Measurements from ENCODE around the gene CCBE1.

The CCBE1 gene

GRCh38 chr18:59597049-59597448 lies 100.2 kb downstream of the CCBE1 start:
- Histone ChIP-seq H3K27me3 (ENCODE audit: control insufficient read depth, insufficient read depth, low read length) (no peaks in the 10 kb centered on the region), H3K9ac (ENCODE audit: low read depth, low read length) (no peak overlapping the region), H3K27ac (ENCODE audit: low read depth, low read length) (no peak overlapping the region), H3K9me3 (ENCODE audit: control insufficient read depth, insufficient read depth, low read length) (no peaks in the 10 kb centered on the region), H3K4me3 (ENCODE audit: low read depth, low read length) (no peak overlapping the region), H3K4me1 (ENCODE audit: control insufficient read depth, insufficient read depth, low read length) (no peaks in the 10 kb centered on the region), H3K36me3 (ENCODE audit: control insufficient read depth, insufficient read depth, low read length) (no peaks in the 10 kb centered on the region)

- Histone ChIP-seq H3K9me3 (ENCODE audit: control insufficient read depth, insufficient read depth, low read length) (no peaks in the 10 kb centered on the region), H3K4me3 (ENCODE audit: low read depth, low read length) (no peak overlapping the region), H3K9ac (ENCODE audit: low read depth, low read length) (no peak overlapping the region), H3K4me1 (ENCODE audit: control insufficient read depth, insufficient read depth, low read length) (no peaks in the 10 kb centered on the region), H3K27ac (ENCODE audit: low read depth, low read length) (no peak overlapping the region), H3K36me3 (ENCODE audit: control insufficient read depth, insufficient read depth, low read length) (no peaks in the 10 kb centered on the region), H3K27me3 (ENCODE audit: control insufficient read depth, insufficient read depth, low read length) (no peaks in the 10 kb centered on the region)
Observed at GRCh38 chr18:59593291-59593717, 103.9 kb downstream of the CCBE1 start.

GRCh38 chr18:59592624-59593023 lies 104.6 kb downstream of the CCBE1 start:
- Histone ChIP-seq H3K27me3 (ENCODE audit: control insufficient read depth, insufficient read depth, low read length) (no peaks in the 10 kb centered on the region), H3K4me3 (ENCODE audit: low read depth, low read length) (no peak overlapping the region), H3K9me3 (ENCODE audit: control insufficient read depth, insufficient read depth, low read length) (no peaks in the 10 kb centered on the region)

GRCh38 chr18:59582395-59582794 lies 114.8 kb downstream of the CCBE1 start:
- H3K27me3 ChIP-seq (ENCODE audit: control insufficient read depth, insufficient read depth, low read length), result no peaks in the 10 kb centered on the region
- no peak overlapping the region for H3K27ac ChIP-seq (ENCODE audit: low read depth, low read length)
- H3K9me3 ChIP-seq (ENCODE audit: control insufficient read depth, insufficient read depth, low read length), result no peaks in the 10 kb centered on the region
- H3K36me3 ChIP-seq (ENCODE audit: control insufficient read depth, insufficient read depth, low read length), result no peaks in the 10 kb centered on the region
- H3K9ac ChIP-seq (ENCODE audit: low read depth, low read length), result no peak overlapping the region
- no peaks in the 10 kb centered on the region for H3K4me1 ChIP-seq (ENCODE audit: control insufficient read depth, insufficient read depth, low read length)
- no peak overlapping the region for H3K4me3 ChIP-seq (ENCODE audit: low read depth, low read length)

More at GRCh38 chr18:59592624-59593023, 104.6 kb downstream of the CCBE1 start:
- Histone ChIP-seq H3K27ac (ENCODE audit: low read depth, low read length) (no peak overlapping the region), H3K9ac (ENCODE audit: low read depth, low read length) (no peak overlapping the region), H3K36me3 (ENCODE audit: control insufficient read depth, insufficient read depth, low read length) (no peaks in the 10 kb centered on the region), H3K4me1 (ENCODE audit: control insufficient read depth, insufficient read depth, low read length) (no peaks in the 10 kb centered on the region)

- no peaks in the 10 kb centered on the region for H3K4me1 ChIP-seq (ENCODE audit: control insufficient read depth, insufficient read depth, low read length)
- no peaks in the 10 kb centered on the region for H3K9me3 ChIP-seq (ENCODE audit: control insufficient read depth, insufficient read depth, low read length)
- H3K27ac ChIP-seq (ENCODE audit: low read depth, low read length), result no peak overlapping the region
- no peak overlapping the region for H3K4me3 ChIP-seq (ENCODE audit: low read depth, low read length)
- H3K27me3 ChIP-seq (ENCODE audit: control insufficient read depth, insufficient read depth, low read length), result no peaks in the 10 kb centered on the region
- no peaks in the 10 kb centered on the region for H3K36me3 ChIP-seq (ENCODE audit: control insufficient read depth, insufficient read depth, low read length)
- no peak overlapping the region for H3K9ac ChIP-seq (ENCODE audit: low read depth, low read length)
Observed at GRCh38 chr18:59579509-59579908, 117.7 kb downstream of the CCBE1 start.

GRCh38 chr18:59577386-59577655 lies 119.9 kb downstream of the CCBE1 start:
- no peak overlapping the region for H3K9ac ChIP-seq (ENCODE audit: low read depth, low read length)
- no peak overlapping the region for H3K4me3 ChIP-seq (ENCODE audit: low read depth, low read length)
- H3K9me3 ChIP-seq (ENCODE audit: control insufficient read depth, insufficient read depth, low read length), result no peaks in the 10 kb centered on the region
- H3K36me3 ChIP-seq (ENCODE audit: control insufficient read depth, insufficient read depth, low read length), result no peaks in the 10 kb centered on the region
- H3K4me1 ChIP-seq (ENCODE audit: control insufficient read depth, insufficient read depth, low read length), result no peaks in the 10 kb centered on the region
- no peaks in the 10 kb centered on the region for H3K27me3 ChIP-seq (ENCODE audit: control insufficient read depth, insufficient read depth, low read length)
- no peak overlapping the region for H3K27ac ChIP-seq (ENCODE audit: low read depth, low read length)

- H3K9me3 ChIP-seq (ENCODE audit: control insufficient read depth, insufficient read depth, low read length), result no peaks in the 10 kb centered on the region
- no peaks in the 10 kb centered on the region for H3K36me3 ChIP-seq (ENCODE audit: control insufficient read depth, insufficient read depth, low read length)
- H3K4me1 ChIP-seq (ENCODE audit: control insufficient read depth, insufficient read depth, low read length), result no peaks in the 10 kb centered on the region
- no peak overlapping the region for H3K4me3 ChIP-seq (ENCODE audit: low read depth, low read length)
- no peak overlapping the region for H3K27ac ChIP-seq (ENCODE audit: low read depth, low read length)
- no peak overlapping the region for H3K9ac ChIP-seq (ENCODE audit: low read depth, low read length)
- no peaks in the 10 kb centered on the region for H3K27me3 ChIP-seq (ENCODE audit: control insufficient read depth, insufficient read depth, low read length)
Observed at GRCh38 chr18:59576541-59577385, 120.5 kb downstream of the CCBE1 start.

GRCh38 chr18:59575995-59576394 lies 121.2 kb downstream of the CCBE1 start:
- Histone ChIP-seq H3K4me3 (ENCODE audit: low read depth, low read length) (no peak overlapping the region), H3K27ac (ENCODE audit: low read depth, low read length) (no peak overlapping the region), H3K36me3 (ENCODE audit: control insufficient read depth, insufficient read depth, low read length) (no peaks in the 10 kb centered on the region), H3K27me3 (ENCODE audit: control insufficient read depth, insufficient read depth, low read length) (no peaks in the 10 kb centered on the region), H3K9ac (ENCODE audit: low read depth, low read length) (no peak overlapping the region), H3K4me1 (ENCODE audit: control insufficient read depth, insufficient read depth, low read length) (no peaks in the 10 kb centered on the region; the same call in 1 of the 2 replicates), H3K9me3 (ENCODE audit: control insufficient read depth, insufficient read depth, low read length) (no peaks in the 10 kb centered on the region)

GRCh38 chr18:59573962-59574361 lies 123.3 kb downstream of the CCBE1 start:
- peaks cover 4% of the 10 kb centered on the region; the same call in 1 of the 2 replicates for H3K4me1 ChIP-seq (ENCODE audit: control insufficient read depth, insufficient read depth, low read length)

GRCh38 chr18:59571902-59572301 lies 125.3 kb downstream of the CCBE1 start:
- Histone ChIP-seq H3K27ac (ENCODE audit: low read depth, low read length) (no peak overlapping the region), H3K4me1 (ENCODE audit: control insufficient read depth, insufficient read depth, low read length) (peaks cover 4% of the 10 kb centered on the region; the same call in 1 of the 2 replicates), H3K4me3 (ENCODE audit: low read depth, low read length) (no peak overlapping the region), H3K27me3 (ENCODE audit: control insufficient read depth, insufficient read depth, low read length) (no peaks in the 10 kb centered on the region), H3K36me3 (ENCODE audit: control insufficient read depth, insufficient read depth, low read length) (no peaks in the 10 kb centered on the region), H3K9ac (ENCODE audit: low read depth, low read length) (no peak overlapping the region), H3K9me3 (ENCODE audit: control insufficient read depth, insufficient read depth, low read length) (no peaks in the 10 kb centered on the region)

More at GRCh38 chr18:59573962-59574361, 123.3 kb downstream of the CCBE1 start:
- no peaks in the 10 kb centered on the region for H3K36me3 ChIP-seq (ENCODE audit: control insufficient read depth, insufficient read depth, low read length)
- no peak overlapping the region for H3K9ac ChIP-seq (ENCODE audit: low read depth, low read length)
- H3K27ac ChIP-seq (ENCODE audit: low read depth, low read length), result no peak overlapping the region
- H3K9me3 ChIP-seq (ENCODE audit: control insufficient read depth, insufficient read depth, low read length), result no peaks in the 10 kb centered on the region
- no peaks in the 10 kb centered on the region for H3K27me3 ChIP-seq (ENCODE audit: control insufficient read depth, insufficient read depth, low read length)
- H3K4me3 ChIP-seq (ENCODE audit: low read depth, low read length), result no peak overlapping the region

GRCh38 chr18:59570796-59571195 lies 126.4 kb downstream of the CCBE1 start:
- Histone ChIP-seq H3K4me3 (ENCODE audit: low read depth, low read length) (no peak overlapping the region), H3K27me3 (ENCODE audit: control insufficient read depth, insufficient read depth, low read length) (no peaks in the 10 kb centered on the region), H3K4me1 (ENCODE audit: control insufficient read depth, insufficient read depth, low read length) (peaks cover 9% of the 10 kb centered on the region; the same call in 1 of the 2 replicates), H3K9ac (ENCODE audit: low read depth, low read length) (no peak overlapping the region), H3K36me3 (ENCODE audit: control insufficient read depth, insufficient read depth, low read length) (no peaks in the 10 kb centered on the region), H3K27ac (ENCODE audit: low read depth, low read length) (no peak overlapping the region), H3K9me3 (ENCODE audit: control insufficient read depth, insufficient read depth, low read length) (no peaks in the 10 kb centered on the region)
